ENCODE measurements around the gene MGAT3.

MGAT3 gene

DNA sequence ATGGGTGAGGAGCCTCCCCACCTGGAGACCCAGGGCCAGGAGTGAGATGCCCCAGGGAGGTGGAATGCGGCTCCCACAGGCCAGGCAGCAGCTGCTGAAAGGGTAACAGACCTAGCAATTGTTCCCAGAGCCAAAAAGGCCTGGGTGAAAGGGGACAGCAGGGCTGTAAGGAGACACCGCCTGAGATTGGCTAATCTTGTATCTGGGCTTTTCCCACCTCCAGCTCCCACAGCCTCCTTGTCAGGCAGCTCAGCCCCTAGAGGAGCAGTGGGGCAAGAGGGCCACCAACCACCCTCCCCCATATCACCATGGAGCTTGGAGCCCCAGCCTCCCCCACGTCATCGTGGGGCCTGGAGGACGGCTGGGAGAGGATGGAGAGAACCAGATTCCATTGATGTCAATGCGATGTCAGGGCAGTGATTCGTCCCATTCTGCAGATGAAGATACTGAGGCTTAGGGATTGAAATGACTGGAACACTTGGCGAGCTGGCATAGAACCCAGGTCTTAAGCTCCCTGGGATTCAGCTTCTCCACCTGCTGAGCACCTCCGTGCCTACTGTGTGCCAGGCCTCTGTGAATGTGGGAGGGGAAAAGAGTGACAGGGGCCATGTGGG lies 2.9 kb upstream of the MGAT3 start:
- no peak for DNase-seq

DNA sequence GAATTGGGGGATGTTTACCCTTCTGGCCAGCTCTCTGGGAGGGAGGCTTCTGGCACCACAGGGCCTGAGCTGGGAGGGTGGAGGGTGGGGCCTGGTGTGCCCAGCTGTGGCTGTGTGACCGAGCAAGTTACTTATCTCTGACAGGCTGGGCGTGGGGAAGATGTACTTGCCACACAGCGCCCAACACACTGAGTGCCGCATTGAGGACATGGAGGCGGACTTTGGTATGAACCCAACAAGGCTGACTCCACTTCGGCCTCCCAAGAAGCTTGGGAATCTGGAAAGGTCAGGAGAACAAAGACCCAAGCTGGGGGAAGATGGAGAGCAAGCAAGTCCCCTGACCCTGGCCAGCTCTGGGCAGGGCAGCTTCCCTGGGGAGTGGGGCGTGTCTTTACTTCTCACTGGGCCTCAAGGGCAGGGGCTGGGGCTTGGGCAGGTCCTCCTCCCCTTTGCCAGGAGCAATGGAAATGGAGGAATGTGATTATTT lies 2.4 kb upstream of the MGAT3 start:
- DNase-seq = no peak

DNA sequence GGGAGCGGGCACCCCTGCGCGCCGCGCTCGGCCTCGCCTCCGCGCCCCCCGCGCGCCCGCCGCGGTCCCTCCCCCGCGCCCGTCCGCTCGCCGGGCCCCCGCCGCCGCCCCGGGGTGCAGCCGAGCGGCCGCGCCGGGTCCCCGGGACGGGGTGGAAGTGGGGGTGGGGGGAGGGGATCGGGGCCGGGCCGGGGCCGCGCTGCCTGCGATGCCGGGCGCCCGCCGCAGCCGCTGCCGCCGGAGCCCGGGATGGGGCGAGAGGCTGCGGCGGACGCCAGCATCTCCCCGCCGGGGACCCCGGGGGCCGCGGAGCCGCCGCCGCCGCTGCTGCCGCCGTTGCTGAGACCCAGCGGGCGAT lies 365 bp downstream of the MGAT3 start:
- DNase-seq = no peak

DNA sequence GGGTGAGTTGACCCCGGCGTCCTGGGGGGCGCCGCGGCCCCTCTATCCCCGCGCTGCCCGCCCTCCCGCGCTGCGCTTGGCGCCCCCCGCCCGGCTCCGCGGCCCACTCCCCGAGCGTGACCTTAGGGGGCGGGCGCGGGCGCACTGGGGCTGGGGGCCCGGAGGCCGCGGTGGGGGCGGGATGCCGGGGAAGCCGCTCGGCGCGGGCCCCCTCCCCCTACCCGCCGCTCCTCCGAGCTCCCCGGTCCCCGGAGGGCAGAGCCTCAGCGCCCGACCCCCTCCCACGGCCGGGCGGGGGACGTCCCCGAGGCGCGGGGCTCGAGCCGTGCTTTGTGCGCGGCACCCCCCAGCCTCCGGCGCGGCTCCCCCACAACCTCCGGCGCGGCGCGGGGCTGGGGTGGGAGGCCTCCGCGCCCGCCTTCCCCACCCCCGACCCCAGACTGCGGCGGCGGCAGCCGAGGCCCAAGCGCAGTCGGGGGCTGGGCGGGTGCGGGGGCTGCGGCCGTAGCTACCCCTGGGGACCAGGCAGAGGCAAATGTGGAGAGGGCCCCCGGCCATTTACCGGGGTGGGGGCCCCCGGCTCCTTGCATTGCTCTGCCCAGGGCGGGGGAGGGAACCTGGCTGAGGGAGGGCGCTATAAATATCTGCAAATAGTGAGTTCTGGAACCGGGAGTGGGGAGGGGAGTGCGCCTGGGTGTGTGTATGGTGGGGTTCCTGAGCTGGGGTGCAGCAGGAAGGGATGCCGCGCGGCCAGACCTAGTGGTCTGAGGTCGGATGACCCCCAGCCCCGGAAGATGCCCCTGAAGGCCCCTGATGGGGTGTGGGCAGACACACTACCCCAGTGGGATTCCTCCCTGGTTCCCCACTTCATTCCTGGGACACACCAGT lies 988 bp downstream of the MGAT3 start:
- no peak for DNase-seq

DNA sequence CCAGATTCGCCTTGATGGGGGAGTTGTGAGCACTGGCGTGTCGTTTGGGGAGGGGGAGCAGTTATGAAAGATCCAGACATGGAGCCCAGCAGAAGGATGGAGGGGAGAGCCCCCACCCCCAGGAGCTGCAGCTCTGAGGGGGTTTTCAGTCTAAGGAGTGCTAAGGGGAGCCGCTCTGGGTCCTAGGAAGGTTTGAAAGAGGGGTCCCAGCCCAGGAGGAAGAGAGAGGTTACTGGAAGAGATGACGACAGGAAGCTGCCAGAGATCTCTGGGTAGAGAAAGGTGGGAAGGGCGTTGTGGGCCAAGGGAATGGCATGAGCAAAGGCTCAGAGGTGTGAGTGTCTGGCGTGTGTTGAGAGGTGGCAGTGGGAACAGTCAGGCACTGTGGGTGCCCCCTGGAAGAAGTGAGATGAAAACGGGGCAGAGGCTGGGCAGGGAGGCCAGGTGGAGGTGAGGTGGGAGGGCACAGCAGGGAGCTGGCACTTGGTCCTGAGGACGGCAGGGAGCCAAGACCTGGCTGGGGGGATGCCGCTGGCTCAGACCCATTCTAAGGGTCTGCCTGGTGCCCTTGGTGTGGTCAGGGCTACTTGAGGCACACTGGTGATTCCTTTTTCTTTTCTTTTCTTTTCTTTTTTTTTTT lies 1.8 kb downstream of the MGAT3 start:
- DNase-seq = no peak

DNA sequence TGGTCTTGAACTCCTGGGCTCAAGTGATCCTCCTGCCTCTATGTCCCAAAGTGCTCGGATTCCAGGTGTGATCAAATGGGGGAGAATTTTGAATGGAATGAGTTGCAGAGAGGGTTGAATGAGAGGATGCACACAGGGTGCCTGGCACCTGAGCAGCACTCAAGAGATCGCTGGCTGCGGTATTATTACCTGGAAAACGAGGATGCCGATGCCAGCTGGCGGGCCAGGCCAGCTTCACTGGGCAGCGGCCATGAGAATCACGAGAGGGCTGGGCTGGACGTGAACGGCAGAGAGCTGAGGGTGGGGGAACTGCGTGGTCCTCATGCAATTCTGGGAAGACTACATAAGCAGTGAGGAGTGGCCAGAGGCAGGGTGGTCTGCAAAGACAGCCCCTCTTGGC lies 2.9 kb downstream of the MGAT3 start:
- DNase-seq = no peak

DNA sequence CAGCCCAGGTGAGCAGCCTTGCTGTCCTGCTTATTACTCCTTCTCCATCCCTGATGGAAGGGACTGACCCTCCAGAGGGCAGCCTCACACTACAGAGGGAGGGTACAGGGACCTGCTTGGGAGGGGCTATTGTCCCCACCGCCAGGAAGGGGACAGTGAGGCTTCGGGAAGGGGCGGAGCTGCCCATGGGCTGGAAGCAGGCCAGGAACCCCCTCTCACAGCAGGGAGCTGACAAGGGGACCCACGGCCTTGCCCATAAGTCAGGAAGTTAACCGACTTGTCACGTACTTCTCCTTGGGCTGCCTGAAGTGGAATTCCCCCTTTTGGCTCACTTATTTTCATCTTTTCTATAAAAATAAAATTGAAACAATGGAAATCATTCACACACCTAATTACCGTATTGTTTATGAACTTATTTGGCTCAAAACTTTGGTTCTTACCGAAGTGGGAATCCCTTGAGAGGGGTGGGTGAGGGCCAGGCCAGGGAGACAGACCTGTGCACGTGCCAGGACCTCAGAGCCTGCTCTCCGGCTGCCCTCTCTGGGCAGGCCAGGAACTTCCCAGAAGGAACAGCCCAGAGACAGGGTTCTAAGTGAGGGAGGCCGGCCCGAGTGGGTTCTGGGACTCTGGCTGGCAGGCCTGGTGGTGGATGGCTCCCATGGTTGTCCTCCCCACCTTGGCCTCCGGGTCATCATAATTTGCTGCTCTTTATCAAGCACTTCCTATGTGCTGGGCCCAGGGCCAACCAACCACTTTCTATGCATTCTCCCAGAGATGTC lies 5.8 kb downstream of the MGAT3 start:
- no peak for DNase-seq

DNA sequence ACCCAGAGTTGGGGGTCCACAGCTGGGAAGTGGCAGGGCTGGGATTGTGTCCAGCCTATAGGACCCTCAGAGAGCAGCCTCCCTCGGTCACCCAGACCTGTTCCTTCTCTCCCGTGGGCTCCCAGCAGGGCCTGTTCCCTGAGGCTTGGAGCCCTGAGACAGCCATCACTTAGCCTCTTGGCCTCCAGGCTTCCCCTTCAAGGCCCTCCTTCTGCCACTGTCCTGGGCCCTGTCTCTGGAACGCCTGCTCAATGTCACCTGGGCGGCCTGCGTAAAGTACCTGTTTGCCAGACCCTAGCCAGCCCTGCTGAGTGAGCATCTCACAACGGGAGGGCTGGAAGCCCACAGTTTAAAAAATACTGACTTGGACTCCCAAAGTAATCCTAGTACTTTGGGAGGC lies 6.5 kb downstream of the MGAT3 start:
- DNase-seq = no peak

DNA sequence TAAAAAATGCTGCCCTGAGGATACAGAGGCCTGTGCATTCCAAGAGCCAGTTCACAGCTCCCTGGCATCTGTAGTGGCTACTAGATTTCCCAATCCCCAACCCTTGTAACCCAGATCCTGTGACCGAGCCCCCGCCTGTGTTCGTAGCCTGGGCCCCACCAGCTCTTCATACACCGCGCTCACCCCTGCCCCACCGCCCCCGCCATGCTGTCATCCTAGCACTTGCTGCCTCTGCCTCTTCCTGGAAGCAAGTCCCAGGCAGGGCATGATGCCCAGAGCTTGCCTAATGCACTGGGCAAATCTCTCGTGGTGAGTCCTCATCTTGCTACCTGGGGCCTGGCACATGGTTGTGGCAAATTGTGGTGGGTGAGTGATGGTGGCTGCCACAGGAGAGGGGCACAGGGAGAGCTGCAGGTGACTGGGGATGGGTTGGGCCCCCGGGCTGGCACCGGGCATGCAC lies 7.1 kb downstream of the MGAT3 start:
- DNase-seq = no peak

DNA sequence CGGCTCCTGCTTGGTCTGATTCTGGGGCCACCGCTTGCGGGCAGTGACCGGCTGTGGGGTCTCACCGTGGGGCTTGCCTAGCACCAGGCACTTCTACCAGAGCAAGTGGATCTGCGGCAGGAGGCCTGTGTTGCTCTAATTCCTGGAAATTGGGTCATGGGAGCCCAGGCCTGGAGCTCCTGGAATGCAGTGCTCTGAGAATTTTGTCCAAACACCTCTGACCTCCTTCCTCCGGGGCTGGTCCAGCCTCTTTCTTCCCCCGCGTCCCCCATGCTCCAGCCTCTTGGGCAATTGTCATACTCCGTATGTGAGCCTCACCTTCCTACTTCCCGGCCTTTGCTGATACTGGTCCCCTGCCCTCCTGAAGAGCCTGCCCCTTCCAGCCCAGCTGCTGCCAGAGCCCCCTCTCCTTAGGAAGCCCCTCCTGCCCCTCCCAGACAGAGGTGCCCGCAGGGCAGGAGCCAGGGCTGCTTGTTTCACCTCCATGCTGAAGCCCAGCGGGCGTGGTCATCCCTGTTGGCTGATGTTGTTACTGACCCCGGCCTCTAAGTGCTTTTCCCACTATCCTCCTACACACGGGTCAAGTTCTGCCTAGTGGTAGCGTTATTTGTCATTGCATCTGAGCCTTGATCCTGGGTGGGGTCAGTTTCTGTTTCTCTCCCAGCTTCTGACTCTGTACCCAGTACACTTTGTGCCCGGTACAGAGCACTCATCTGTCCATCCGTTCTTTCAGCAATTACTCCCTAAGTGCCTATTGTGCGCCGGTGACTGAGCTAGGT lies 9.6 kb downstream of the MGAT3 start:
- no peak for DNase-seq

DNA sequence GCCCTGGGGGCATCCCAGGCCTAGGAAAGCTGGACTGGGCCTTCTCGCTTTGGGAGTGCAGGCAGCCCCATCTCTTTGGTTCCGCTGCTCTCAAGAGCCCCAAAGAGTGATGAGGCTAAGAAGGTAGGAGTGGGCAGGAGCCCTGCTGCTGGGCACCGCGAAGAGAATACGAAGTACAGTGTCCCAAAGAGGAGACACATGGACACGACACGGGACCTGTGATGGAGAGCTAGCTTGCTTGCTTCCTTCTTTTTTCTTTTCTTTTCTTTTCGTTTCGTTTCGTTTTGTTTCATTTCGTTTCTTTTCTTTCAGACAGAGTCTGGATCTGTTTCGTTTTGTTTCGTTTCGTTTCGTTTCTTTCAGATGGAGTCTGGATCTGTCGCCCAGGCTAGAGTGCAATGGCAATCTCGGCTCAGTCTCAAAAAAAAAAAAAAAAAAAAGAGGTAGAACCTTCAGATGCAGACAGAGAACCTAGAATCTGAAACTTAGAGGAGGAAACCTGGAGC lies 10.6 kb downstream of the MGAT3 start:
- no peak for DNase-seq

DNA sequence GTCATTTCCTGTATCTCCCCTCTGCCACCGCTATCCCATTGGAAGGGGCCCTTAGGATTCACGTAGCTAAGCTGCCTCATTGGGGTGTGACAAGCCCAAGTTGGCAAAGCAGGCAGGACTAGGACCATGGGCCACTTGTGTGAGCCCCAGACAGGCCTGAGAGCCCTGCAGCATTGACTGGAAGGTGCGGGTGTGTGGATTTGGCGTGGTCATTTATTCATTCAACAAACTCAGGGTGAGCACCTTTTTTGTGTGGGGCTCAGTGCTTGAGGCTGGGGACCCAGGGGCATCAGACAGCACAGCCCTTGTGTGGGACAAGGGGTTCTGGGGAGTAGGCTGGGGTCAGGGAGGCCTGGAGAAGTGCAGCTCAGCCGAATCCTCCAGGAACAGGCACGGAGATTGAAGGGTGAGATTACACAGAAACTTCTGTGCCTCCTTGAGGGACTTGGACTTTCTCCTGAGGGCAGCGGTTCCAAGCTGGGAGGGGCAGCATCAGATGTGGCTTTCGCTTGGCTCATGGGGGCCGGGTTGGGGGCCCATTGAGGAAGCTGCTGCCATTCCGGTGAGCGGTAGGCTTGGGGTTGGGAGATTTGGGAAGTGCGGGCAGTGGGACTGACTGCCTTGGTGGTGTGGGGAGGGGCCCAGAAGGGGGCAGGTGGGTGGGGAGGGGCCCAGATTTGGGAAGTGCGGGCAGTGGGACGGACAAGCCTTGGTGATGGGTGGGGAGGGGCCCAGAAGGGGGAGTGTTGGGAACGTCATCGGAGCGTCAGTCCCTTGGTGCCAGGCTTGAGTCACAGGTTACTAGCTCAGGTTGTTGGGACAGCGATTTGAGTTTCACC lies 11.9 kb downstream of the MGAT3 start:
- no peak for DNase-seq

DNA sequence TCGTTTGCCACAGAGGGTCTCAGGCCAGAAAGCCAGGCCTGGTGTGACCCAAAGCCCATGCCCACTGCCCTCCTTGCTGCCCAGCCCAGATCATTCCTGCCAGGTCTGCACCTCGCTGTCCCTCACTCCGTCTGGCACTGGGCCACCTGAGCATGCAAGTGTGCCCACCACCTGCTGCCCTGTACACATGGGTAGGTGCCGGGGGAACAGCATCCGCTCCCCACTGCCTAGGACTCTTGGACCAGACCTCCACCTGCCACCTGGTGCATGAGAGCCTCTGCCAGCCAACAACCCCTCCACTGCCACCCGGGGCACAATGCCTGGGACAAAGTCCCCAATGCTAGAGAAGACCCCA lies 12.5 kb downstream of the MGAT3 start:
- no peak for DNase-seq

DNA sequence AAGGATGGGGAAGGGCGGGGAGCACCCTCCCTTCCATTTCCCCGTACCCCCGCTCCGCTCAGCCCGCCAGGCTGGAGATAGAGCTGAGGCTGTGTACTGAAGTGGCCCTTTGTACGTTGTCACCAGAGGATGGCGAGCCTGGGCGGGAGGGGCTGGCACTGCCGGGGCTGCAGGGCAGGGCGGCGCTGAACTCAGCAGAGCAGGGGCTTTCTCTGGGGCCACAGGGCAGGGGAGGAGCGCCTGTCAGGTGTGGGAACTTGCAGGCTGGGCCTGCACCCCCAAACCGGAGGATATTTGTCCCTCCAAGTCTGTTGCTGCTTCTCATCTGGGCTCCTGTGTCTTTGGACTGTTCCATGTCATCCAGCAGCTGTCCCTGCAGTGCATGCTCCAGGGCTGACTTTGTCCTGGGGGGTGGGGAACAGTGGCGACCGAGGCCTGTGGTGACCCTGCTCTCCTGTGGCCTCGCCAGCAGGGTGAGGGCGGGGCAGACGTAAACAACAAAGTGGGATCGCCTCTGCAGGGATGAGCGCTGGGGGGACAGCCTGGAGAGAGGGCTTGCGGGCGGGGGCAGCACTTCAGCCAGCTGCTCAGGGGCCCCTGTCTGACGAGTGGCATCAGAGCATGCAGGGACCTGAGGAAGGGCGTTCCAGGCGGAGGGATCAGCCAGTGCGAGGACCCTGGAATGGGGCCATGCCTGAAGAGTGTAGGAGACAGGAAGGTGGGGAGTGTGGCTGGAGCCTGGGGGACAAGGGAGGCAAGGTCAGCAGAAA lies 13.1 kb downstream of the MGAT3 start:
- DNase-seq = no peak

DNA sequence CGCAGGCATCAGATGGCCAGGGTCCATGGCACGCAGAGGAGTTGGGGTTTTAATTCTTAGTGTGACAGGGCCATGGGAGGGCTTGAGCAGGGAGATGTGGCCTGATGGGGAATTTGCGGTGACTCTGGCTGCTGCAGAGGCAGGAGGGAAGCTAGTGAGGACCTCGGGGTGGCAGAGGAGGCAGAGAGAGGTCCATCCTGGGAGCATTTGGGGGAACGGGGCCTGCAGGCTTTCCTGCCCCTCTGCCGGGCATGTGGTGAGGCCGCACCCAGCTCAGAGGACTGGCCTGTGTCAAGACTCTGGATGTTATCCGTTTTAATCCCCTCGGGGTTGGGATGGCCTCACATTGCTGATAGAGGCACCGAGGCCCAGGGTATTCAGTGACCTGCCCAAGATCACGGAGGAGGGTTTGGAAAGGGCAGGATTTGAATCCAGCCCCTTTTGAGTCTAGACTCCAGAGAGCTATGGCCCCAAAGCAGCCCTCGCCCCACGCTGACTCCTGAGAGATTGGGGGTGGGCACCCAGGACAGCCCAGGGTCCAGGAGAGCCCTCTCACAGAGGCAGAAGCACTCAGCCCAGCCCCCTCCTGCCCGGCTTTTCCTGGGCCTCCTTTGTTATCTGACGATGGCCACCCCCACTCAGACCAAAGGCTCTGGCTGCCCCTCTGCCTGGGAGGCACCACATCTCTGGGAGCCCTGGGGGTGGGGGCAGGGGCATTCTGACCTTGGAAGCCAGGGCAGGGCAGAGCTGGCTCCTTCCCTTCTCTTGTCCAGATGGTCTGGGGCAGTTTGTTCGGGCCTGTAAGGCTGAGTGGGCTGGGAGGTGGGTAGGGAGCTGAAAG lies 13.9 kb downstream of the MGAT3 start:
- no peak for DNase-seq

DNA sequence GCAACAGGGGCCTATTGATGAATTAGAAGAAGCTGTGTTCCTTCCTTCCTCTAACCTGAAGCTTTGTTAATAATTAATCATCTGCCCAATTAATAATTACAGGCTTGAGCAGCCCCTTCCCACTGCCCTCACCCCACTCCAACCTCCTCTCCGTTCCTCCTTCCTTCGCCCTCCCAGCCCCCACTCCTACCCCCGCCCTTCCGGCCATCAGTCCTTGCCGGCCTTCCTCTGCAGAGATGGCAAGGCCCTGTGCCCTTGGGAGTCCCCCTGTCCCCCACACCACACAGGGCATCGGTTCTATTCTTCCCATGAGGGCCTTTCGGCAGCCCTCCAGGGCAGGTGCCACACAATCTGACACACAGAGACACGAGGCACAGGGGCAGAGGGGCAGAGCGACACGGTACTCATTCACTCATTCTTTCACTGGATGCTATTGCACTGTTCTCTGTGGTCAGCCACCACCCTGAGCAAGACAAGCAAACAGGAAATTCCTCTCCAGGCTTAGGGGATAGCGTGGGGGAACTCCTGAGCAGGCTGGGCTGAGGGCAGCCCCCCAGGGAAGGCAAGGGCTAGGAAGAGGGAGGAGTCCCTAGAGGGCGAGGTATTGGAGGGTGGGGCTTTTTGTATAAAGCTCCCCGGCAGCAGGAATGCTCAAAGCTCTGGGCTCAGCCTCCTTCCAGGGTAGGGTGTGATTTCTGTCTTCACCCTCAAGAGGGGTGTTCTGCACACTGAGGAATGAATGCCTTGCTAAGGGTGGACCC lies 14.7 kb downstream of the MGAT3 start:
- DNase-seq = no peak

DNA sequence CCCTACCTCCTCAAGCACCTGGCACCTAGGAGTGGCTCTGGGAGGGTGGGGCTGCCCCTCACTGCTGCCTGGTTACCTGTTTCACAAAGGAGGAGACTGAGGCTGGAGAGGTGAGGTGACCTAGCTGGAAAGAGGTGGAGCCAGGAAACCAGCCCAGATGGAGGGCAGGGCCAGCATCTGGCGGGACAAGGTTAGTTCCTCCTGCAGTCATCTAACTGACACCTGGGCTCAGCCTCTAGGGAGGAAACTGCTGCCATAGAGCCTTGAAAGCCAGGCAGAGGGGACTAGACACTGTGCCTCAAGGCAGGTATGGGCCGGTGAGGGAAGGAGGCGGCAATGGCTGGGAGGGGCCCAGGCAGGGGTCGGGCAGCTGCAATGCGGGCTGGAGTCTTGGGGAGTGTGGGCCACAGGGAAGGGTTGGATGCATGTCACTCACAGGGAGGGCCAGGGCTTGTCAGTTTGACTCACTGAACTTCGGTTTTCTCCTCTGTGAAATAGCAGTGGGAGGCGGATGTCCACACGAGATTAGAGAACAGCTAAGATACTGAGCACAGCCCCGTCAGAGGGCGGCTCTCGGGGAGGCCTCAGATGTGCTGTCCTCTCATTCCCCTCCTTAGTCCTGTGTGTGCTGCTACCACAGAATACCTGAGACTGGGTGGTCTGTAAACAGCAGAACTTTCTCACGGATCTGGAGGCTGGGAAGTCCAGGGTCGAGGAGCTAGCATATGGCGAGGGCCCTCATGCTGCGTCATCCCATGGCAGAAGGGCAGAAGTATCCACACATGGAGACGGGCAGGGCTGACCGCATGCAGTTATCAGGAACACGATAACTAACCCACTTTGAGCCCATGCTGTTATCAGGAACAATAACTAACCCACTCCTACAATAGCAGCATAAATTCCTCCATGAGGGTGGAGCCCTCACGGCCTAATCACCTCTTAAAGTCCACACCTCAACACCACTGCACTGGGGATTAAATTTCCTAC lies 16.1 kb downstream of the MGAT3 start:
- DNase-seq = no peak
